NCI-H187 (cell line): ENCODE measurements around the gene BRINP3.
"Not testable (repeated sequence)": the region's sequence is repeated elsewhere in the genome, so short reads cannot be mapped to it uniquely, and the experiment has no call there.

Experiments
- DNase-seq, 2 experiments: peaks; one replicate each; lab custom pipeline; 2025; lab: John Stamatoyannopoulos, UW

BRINP3 gene

DNA sequence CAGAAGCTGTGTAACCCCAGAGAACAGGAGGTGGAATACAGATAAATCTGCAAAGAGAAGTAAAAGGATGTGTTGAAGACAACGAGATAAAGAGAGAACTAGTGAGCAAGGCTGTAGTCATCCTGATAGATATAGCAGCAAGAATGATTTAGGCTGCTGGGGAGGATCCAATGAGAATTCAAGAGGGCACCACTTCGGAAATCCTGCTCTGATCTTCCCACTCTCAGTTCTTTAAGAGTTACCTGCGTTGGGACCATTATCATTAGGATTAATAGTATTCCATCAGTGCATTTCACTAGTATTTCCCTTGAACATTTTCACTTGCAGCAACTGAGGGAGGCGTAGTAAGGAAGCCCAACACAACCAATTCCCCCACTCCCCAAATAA lies at the start of gene BRINP3:
Gene BRINP3 (minus strand): TSS at position 103 of the 387 bp plus-strand sequence.
- DNase-seq = no peak

DNA sequence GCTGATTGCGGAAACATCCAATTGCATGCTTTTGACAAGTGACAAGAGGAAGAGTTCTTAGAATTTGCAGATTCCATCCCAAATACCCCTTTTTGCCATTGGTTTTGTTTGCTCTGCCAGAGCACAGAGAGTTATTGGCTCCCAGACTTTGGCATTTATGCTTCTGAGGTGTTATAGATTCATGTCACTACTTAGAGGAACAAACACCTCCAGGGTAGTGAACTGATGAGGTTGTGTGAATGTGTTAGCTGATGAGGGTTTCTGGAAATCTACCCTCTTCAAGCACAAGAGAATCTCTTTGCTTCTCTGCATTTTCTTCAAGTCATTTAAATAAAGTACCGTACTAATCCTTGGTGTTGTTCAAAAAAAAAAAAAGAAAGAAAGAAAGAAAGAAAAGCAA lies 33.9 kb upstream of the BRINP3 start:
- DNase-seq = no peak

DNA sequence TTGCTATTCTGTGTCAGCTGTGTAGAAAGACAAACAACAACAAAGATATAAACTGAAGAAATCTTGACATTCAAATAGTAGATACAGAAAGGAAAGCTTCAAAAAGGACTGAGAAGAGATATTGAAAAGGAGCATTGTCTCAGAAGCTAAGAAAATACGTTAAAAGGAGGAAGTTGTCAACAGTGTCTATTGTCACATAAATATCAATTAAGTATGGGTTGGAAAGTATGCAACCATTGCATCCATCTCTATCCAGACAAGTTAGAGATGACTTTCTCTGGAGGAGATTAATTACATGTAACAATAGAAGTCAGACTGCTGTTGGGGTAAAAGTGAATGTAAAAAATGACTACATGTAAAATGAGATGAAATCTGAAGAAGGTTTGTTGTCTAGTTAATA lies 29.7 kb upstream of the BRINP3 start:
- no peak for DNase-seq

DNA sequence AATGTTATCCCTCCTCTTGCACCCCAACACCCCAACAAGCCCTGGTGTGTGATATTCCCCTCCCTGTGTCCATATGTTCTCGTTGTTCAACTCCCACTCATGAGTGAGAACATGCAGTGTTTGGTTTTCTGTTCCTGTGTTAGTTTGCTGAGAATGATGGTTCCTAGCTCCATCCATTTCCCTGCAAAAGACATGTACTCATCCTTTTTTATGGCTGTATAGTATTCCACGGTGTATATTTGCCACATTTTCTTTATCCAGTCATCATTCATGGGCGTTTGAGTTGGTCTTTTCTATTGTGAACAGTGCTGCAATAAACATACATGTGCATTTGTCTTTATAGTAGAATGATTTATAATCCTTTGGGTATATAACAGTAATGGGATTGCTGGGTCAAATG lies 26.9 kb upstream of the BRINP3 start:
- not testable (repeated sequence) for DNase-seq

DNA sequence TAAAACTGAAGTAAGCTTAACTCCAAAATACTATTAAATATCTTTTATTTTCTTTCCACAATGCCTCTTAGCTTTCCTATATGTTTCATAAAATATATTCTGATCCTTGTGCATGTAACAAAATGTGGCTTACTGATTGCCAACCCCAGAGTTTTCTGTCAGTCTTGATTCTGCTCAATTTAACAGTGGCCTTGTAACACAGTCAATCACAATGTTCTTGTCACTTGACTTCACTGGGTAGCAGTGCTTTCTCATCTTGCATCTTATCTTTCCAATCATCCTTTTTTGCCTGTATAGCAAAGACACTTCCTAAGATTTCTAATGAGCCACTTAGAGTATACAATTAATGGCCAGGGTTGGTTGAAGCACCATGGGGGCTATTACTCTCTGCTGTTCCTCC lies 19.9 kb upstream of the BRINP3 start:
- no peak for DNase-seq

DNA sequence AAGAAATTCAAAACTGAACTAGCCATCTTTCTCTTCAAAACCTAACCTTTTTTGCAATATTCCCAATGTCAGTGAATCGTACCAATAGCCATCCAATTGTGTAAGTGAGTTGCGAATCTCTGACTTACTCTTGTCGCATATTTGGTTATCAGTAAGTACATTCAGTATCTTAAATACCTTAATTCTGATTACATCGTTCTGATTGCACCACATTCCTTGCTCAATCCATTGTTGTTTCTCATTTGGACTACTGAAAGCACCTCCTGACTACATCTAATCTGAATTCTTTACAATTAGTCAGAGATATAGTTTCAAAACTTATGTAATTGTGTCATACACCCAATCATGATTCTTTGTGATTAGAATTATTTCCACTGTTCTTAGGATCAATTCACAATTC lies 16.8 kb upstream of the BRINP3 start:
- no peak for DNase-seq

DNA sequence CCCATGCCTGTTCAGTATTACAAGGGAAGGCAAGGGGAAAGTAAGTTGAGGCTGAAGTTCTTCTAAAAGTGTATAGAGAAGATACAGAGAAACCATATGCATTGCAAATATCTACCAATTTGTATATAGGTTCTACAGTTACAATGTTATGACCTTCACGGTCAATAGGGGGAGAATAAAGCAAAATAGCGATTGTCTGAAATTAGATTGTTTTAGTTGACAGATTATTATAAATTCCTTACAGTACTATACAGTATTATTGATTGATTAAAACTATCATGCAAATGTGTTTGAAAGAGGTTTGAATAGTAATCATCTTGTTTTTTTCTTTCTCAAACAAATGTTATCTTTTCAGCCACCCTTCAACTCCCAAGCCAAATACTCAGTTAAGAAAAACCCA lies 13.7 kb upstream of the BRINP3 start:
- DNase-seq = no peak

DNA sequence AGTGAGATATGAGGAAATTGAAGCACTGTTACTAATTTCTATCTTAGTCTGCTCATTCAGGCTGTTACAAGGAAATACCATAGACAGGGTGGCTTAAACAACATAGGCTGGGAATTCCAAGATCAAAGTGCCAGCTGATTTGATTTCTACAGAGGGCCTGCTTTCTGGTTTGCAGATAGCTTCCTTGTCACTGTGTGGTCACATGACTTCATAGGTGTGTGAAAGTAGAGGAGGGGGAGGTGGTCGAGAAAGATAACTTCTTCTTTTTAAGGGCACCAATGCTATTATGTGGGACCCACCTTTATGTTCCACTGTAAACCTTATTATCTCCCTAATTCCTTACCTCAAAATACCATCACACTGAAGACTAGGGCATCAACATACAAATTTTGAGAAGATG lies 6.4 kb upstream of the BRINP3 start:
- DNase-seq = no peak

DNA sequence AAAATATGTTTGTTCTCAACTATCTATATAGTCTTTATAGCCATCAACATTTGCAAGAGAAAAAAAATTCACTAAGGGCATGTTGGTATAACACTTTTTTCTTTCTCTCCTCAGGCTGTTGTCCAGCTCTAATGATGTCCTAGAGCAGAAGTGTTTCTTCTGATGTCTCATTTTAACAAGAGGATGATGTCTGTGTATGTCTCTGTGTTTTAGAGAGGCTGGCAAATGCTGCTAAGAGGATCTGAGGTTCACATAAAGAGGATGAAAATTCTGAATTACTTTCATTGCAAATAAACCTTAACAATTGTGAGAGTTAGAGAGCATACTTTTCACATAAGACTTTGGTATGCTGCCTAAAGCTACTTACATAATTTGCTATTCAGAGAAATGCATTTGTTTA lies 2.6 kb upstream of the BRINP3 start:
- DNase-seq = no peak

DNA sequence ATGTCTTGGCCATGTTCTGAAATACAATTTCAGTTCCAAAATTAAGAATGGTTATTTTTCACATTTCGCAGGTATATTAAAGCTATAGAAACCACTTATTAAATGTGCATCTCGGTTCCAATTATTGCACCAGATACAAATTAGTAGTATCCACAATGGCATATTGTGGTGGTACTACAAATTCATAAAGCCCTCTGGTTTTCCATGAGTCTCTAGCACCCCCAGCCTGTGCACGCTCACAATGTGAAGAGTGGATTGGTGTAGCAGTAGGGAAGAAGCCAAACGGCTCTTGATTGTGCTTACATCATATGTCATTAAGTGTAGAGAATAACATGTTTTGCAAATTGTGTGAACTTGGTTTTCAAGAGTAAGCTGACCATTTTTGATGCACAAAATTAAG lies 1.9 kb upstream of the BRINP3 start:
- DNase-seq = no peak

DNA sequence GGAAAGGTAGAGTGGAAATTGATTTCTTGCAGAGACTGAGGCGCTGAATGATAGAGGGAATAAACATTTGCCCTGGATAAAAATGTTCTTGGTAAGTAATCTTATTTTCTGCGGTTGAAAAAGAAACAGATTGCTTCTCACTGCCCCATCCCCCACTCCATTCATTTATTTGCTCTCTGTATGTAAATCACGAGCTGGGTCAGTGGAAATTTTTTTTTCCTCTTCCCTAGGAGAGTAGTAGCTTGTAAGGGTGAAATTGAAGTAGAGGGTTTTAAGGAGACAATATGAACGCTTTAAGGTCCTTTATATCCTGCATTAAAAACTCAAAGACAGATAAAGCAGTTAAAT lies 1.4 kb upstream of the BRINP3 start:
- no peak for DNase-seq

DNA sequence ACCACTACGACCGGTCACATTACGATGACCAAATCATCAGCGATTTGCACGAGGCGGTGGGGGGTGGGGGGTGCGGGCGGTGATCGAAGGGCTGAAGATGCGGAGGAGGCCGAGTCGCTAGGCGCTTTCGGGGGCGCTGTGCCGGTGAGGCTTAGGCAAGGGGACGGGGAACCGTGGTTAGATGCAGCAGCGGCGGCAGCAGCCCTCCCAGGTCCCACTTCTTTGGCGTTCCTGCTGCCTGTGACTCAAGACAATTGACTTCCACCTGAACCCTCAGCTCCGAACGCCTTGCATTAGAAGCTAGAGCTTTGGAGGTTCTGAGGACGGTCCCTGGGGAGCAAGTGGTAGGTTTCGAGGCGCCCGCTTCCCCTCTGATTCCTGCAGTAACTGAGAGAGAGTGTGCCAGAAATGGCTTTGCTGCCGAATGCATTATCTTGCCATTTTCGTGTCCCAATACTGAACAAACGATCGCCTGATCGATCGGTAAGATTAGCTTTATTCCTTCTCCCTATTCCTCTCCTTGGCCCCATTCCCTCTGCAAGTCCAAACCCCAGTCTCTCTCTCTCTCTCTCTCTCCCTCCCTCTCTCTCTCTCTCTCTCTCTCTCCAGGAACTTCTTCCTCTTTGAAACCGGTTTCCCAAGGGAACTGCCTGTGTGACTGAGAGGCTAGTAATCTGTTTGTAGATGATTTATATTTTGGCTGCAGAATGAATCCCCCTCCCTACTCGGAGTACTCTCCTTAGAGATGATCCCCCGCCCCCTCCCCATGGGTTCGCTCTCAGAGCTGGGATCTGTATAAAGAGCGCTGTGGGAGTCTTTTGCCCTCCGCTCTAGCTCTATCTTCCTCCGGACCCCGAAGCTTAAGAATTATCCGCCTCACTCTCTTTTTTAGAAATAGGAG lies 735 bp upstream of the BRINP3 start:
- no peak for DNase-seq

DNA sequence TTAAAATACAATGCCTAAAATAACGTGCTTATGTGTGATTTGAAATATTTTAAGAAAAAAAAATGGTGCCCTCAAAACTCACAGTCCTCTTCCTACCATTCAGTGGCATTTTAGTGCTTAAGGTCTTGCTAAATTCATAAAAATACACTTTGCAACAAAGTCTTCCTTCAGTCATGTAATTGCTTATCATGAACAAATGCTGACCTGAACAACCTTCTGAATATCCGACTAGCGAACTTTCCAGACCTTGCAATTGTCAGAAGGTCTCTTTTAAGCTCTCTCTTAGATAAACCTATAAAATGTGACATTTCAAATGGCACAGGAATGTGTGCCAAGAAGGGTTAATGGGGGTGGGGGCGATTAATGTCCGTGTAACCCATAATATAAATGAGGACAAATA lies 858 bp downstream of the BRINP3 start:
- DNase-seq = no peak

DNA sequence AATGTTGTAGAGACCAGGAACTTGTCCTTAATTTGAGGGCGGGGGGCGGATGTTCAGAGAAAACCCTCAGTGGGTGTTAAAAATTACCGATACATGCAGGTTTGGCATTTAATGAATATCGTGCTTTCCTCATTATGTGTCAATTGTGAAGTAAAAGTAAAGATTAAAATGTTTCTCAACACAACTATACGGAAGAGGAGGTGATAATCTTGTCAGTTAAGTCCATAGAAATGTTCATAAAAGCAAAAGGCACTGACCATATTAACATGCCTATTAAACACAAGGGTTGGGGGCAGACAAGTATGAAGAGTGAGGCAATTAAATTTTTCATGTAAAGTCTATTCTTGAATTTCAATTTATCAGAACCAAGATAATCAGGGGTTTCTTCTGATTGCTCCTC lies 1.3 kb downstream of the BRINP3 start:
- DNase-seq = no peak

DNA sequence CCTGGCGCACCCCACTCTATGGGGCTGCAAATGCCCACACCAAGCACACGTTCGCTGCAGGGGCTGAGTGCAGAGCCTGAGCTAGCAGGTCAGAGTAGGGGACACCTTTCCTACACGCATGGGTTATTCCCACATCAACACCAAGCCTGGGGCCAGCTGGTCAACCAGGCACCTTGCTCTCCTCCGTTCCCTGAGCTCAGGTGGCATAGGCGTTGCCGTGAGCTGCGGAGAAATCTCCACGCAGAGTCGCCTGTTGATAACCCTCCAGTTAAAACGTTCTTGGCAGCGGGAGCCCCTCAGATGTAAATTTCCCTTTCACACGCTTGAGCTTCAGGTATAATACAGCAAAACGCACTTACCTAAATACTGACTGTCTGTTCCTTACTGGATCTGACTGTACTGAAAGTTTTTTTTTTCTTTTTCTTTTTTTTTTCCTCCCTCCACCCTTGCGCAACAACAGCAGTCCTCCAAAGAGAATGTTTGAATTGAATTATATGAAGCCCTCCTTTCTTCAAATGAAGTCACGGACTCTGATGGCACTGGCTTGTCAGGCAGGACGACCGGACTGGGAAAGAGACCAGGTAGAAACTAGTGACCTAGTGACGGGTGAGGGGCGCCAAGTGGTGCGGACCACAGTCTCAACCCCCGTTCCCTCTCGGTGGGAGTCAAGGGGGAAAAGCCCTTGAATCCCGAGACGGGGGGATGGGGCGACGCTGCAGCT lies 2.1 kb downstream of the BRINP3 start:
- DNase-seq = no peak

DNA sequence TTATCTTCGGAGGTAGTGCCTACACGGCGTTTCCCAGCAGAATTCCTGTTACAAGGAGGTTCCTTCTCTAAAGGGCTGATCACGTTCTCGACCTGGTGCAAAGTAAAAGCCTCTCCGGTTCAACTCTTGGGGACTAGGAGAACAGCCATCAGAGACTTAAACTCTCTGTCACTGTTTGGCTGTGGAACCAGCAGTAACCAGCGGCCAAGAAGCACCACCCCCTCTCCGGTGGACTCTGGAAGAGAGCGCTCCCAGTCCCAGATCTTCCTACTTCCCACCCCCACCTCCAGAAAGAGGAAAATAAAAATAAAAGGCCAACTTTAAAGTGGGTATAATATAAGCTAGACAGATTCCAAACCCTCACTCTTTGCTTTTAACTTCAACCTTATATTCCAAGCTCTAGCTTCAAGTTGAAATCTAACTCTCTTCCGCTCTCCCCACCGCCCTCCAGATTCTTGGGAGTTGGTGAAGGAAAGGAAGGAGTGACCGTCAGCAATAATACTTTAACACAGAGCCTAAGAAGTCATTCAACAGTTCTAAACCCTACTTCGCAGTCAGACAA lies 2.9 kb downstream of the BRINP3 start:
- DNase-seq = no peak

DNA sequence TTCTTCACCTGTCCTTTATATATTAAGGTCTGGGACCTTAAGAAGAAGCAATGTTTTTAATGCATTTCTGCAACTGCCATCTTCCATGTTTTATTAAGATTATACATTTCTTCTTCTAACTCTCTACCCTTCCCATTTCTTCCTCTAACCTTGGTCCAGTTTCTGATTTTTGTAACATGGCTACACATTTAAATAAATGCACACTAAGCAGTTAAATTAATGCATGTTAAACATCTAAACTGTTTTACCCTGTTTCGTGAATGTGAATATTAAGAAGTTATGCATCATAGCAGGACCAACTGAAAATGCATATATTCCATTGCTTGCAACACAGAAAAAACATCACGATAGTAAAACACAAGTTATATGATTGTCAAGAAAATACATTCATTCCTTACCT lies 3.7 kb downstream of the BRINP3 start:
- no peak for DNase-seq

DNA sequence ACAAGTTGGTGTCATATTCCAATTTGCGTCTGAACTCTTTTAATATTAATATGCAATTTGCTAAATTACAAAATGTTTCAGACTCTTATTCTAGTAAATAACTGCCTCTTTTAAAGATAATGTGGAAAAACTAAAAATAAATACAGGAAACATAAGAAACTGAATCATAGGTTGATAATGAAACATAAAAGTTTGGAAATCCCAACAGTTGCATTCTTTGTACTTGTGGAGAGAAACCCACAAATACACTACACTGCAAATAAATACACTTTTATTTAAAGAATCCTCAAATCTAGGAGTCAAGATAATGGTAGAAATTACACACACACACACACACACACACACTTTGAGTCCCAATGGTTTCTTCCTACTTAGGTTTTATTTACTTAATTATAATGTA lies 5.2 kb downstream of the BRINP3 start:
- DNase-seq = no peak

DNA sequence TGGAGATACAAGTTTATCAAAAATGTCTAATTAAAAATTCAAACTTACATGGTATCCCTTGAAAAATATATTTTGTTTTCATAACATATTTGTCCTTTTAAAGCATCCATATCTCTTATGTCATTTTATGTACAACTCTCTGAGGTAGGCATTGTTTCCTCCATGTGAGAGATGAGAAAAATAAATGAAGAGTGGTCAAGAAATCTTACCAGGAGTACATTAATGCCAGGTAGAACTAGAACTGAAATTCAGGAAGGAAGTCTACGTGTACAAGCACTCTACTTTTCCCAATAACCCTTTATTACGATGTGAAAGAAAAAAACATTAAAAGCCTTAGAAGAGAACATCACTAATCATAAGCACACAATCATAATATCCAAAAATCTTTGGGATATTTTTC lies 5.6 kb downstream of the BRINP3 start:
- DNase-seq = no peak

DNA sequence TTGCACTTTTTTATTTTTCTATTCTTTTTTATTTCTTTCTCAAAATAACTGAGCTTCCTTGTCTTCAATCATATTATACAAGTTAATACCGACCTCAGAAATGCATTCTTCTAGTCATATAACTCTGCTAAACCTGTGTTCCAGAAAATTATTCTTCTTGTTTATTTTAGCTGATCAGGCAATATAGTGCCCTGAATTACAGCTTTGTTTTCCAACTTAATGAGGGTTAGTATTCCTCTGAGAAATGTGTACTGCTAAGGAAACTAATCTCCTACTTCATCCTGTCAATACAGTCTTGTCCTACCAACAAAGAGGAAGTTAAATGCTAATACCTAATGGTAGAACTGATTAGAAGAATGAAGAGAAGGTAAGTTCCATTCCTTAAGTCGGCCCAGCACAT lies 13.0 kb downstream of the BRINP3 start:
- no peak for DNase-seq

DNA sequence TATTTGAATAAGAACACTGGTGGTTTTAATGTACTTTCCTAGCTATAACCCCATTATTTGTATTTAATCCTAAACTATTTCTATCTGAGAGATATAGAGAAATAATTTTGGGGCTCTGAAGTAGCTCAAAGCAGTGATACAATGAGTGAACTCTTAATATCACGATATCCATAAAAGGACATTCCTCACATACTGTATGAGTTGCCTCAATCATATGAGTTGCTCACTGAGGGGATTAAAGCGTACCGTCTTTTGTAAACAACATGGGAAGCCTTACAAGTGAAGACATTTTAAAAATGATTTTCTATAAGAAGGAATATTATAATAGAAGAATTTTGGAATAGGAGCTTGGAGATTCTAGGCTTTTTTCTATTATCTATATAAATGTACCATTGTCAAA lies 21.5 kb downstream of the BRINP3 start:
- DNase-seq = no peak

DNA sequence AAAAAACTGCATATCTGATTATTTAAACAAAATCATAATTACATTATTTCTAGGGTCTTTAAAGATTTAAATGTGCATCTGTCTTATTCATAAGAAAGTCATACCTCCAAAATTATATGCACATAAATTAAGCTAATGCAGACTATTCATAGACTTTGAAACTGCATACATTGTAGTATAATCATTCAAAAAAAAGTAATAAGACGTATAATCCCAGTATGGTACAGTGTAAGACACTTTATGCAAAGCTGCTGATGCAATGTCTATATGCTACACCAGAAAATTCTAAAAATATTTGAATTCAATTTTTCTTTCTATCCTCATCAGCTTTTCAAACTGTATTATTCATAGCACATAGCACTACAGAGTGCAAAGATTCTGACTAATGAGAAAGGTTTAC lies 22.0 kb downstream of the BRINP3 start:
- DNase-seq = no peak

DNA sequence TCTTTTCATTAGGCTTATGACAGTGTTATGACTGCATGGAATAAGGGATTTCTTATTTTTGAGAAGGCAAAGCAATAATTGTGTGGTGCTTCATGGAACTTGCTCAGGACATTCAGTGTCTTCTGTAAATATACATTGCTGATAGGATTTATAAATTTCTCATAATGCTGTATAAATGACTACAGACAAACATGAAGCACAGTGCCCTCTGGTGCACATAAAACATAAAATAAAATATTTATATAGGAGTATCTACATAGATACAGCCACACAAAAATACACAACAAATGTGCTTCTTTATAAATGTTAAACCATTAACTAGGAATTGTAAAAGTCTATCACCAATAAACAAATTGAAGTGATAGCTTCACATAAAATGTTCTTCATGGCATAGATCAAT lies 24.1 kb downstream of the BRINP3 start:
- no peak for DNase-seq
